GM12878 (cell line): ENCODE data around the gene MEF2D. TPM values are rescaled to one million over a fixed set of nuclear protein-coding genes. Genes with fewer than 3 reads are reported as not detected.

Source experiments
- ATAC-seq: fragments of 200-7000 bp; cut with Tn5 transposase; 3 replicates; pipeline ENCODE4 v1.9.1; 2020; ENCODE audit warnings: mild to moderate bottlenecking, moderate library complexity
- BruUV-seq: library from RNA; stranded (reverse); fragments of 400-500 nt; replicated peaks from 2 replicates; lab custom pipeline; 2021; lab: Mats Ljungman, UMichigan
- CTCF ChIA-PET: fragments of 300-600 bp; sonication (Branson Sonifier 250); formaldehyde crosslinking; extraction: SDS; loops from one replicate; lab custom pipeline; 2021; ENCODE audit warnings: inconsistent platforms; lab: Yijun Ruan, JAX
- POLR2A ChIA-PET: fragments of 350-600 bp; formaldehyde crosslinking; extraction: SDS; loops from one replicate; lab custom pipeline; 2021; ENCODE audit warnings: inconsistent platforms; lab: Charles Lee
- RAD21 ChIA-PET: fragments of 300-600 bp; sonication (Branson Sonifier 250); formaldehyde crosslinking; loops from one replicate; lab custom pipeline; 2023; ENCODE audit warnings: antibody characterized with exemption; ENCODE audit not compliant: unreplicated experiment; lab: Charles Lee
- SMC1A ChIA-PET: fragments of 300-600 bp; sonication (Branson Sonifier 250); formaldehyde crosslinking; loops from one replicate; lab custom pipeline; 2023; ENCODE audit not compliant: unreplicated experiment, uncharacterized antibody; lab: Charles Lee
- DNase-seq: peaks from one replicate; pipeline ENCODE4 v3.0.0-alpha.2; 2011; ENCODE audit warnings: low read depth, low spot score
- FAIRE-seq: peaks from 3 replicates; lab custom pipeline; 2011; peaks lifted over from hg19 to GRCh38; lab: Jason Lieb, UNC
- H2AFZ ChIP-seq: 2 replicates; pipeline ENCODE4 v1.6.0; 2011; ENCODE audit warnings: low read depth, low read length, control low read depth; ENCODE audit not compliant: control insufficient read depth
- H3K27ac ChIP-seq: 2 replicates; pipeline ENCODE4 v1.5.1; 2011; ENCODE audit warnings: control low read depth; ENCODE audit not compliant: control insufficient read depth, insufficient read depth
- H3K27me3 ChIP-seq, 2 experiments: replicated peaks in 1 of 2; 2 replicates each; pipeline versions ENCODE4 v1.6.0 to v1.6.1; 2011; ENCODE audit warnings: low read length in 1 of 2; ENCODE audit not compliant: control insufficient read depth in 2 of 2, insufficient read depth in 2 of 2
- H3K36me3 ChIP-seq, 2 experiments: 2 replicates each; pipeline ENCODE4 v1.5.1; 2011; ENCODE audit warnings: low read length in 1 of 2; ENCODE audit not compliant: control insufficient read depth in 2 of 2, insufficient read depth in 2 of 2
- H3K4me1 ChIP-seq: 2 replicates; pipeline ENCODE4 v1.6.1; 2011; ENCODE audit warnings: mild to moderate bottlenecking, low read length, moderate library complexity, mixed read lengths; ENCODE audit not compliant: control insufficient read depth, insufficient read depth
- H3K4me2 ChIP-seq: 2 replicates; pipeline ENCODE4 v1.6.0; 2011; ENCODE audit warnings: control low read depth; ENCODE audit not compliant: control insufficient read depth, insufficient read depth
- H3K4me3 ChIP-seq: fragments of 200-600 bp; sonication (generic); 2 replicates; pipeline ENCODE4 v1.5.1; 2016
- H3K79me2 ChIP-seq: 2 replicates; pipeline ENCODE4 v1.6.0; 2011; ENCODE audit warnings: low read length; ENCODE audit not compliant: control insufficient read depth, insufficient read depth
- H3K9ac ChIP-seq: 2 replicates; pipeline ENCODE4 v1.8.0; 2011; ENCODE audit warnings: low read length, control low read depth, mixed read lengths; ENCODE audit not compliant: control insufficient read depth, insufficient read depth
- H3K9me3 ChIP-seq: replicated peaks from 3 replicates; pipeline ENCODE4 v1.5.1; 2011; ENCODE audit warnings: mild to moderate bottlenecking, low read length; ENCODE audit not compliant: control insufficient read depth, insufficient read depth
- H4K20me1 ChIP-seq: 2 replicates; pipeline ENCODE4 v1.6.0; 2011; ENCODE audit not compliant: control insufficient read depth, insufficient read depth
- BCLAF1 ChIP-seq: fragments of 450-650 bp; IDR thresholded peaks from 2 replicates; pipeline ENCODE4 v1.6.1; 2017; ENCODE audit warnings: antibody characterized with exemption, mild to moderate bottlenecking, moderate library complexity
- CREB1 ChIP-seq: IDR thresholded peaks from 2 replicates; pipeline ENCODE4 v1.6.1; 2012; ENCODE audit warnings: low read depth, mild to moderate bottlenecking, inconsistent platforms
- EP300 ChIP-seq, 2 experiments: fragments of 150-350 bp in 1 of 2; IDR thresholded peaks; 2 replicates each; pipeline ENCODE4 v1.6.1; 2011 to 2012; ENCODE audit warnings: low read depth in 2 of 2, low read length in 2 of 2, borderline replicate concordance in 1 of 2, improper control_type of control experiment in 1 of 2, inconsistent platforms in 1 of 2; ENCODE audit not compliant: control insufficient read depth in 1 of 2
- EZH2 ChIP-seq: IDR thresholded peaks from 2 replicates; pipeline ENCODE4 v1.6.1; 2012; ENCODE audit warnings: low read depth, mild to moderate bottlenecking, control low read depth, inconsistent platforms, low read length, borderline replicate concordance; ENCODE audit not compliant: control insufficient read depth
- FOXM1 ChIP-seq: IDR thresholded peaks from 2 replicates; pipeline ENCODE4 v1.6.1; 2012; ENCODE audit warnings: low read depth, mild to moderate bottlenecking, inconsistent platforms, low read length, moderate library complexity
- NFYB ChIP-seq: IDR thresholded peaks from 2 replicates; pipeline ENCODE4 v1.6.1; 2011; ENCODE audit warnings: low read depth, mild to moderate bottlenecking, low read length, improper control_type of control experiment, moderate library complexity; ENCODE audit not compliant: insufficient read depth
- RAD51 ChIP-seq: fragments of 450-650 bp; IDR thresholded peaks from 2 replicates; pipeline ENCODE4 v1.6.1; 2016; ENCODE audit warnings: moderate library complexity, mild to moderate bottlenecking, inconsistent platforms
- TCF7 ChIP-seq: IDR thresholded peaks from 2 replicates; pipeline ENCODE4 v1.6.1; 2014; ENCODE audit warnings: antibody characterized with exemption, borderline replicate concordance
- USF1 ChIP-seq: IDR thresholded peaks from 2 replicates; pipeline ENCODE4 v1.6.1; 2011; ENCODE audit warnings: borderline replicate concordance, low read depth, mild to moderate bottlenecking, moderate library complexity, mixed read lengths, low read length; ENCODE audit not compliant: insufficient read depth; ENCODE audit errors: extremely low read length
- USF2 ChIP-seq: IDR thresholded peaks from 2 replicates; pipeline ENCODE4 v1.6.1; 2011; ENCODE audit warnings: low read depth, low read length, improper control_type of control experiment, borderline replicate concordance
- ZBED1 ChIP-seq: IDR thresholded peaks from 2 replicates; pipeline ENCODE4 v1.6.1; 2016; ENCODE audit warnings: borderline replicate concordance
- WGBS: methylation state at CpG from one replicate; pipeline ENCODE4 v1.1.6; 2016; ENCODE audit warnings: low lambda C conversion rate; ENCODE audit not compliant: insufficient replicate concordance, insufficient coverage; ENCODE audit errors: missing lambda C conversion rate; 5-methylcytosine and 5-hydroxymethylcytosine counted together
- in situ Hi-C: fragments of 300-500 bp; cut with MboI; formaldehyde crosslinking; loops from 9 replicates; pipeline ENCODE4 v1.14.3; 2018; ENCODE audit warnings: mixed read lengths
- intact Hi-C: fragments of 100-400 bp; cut with micrococcal nuclease; formaldehyde crosslinking; loops from one replicate; pipeline ENCODE4 v1.14.2; 2022; ENCODE audit not compliant: unreplicated experiment
- polyA plus RNA-seq, 11 experiments: library from polyadenylated mRNA; depleted of rRNA in 4 of 11; unstranded in 6 of 11; stranded (reverse) in 5 of 11; fragments of >200 nt; fragmentation: Nextera tagmentation in 4 of 11; fragmentation: Illumina TruSeq in 1 of 11; extraction: Ambion mirVana in 4 of 11; extraction: Trizol in 1 of 11; gene quantifications; 1 replicate in 1 of 11; 2 replicates in 10 of 11; pipeline versions ENCODE4 v1.2.1 to v1.2.3, GENCODE V29; 2011 to 2016; ENCODE audit warnings: inconsistent platforms in 2 of 11, missing spikeins in 2 of 11, low read depth in 1 of 11
- total RNA-seq, 4 experiments: library from RNA; depleted of rRNA in 3 of 4; stranded (reverse); fragments of >200 nt in 3 of 4; fragmentation: Illumina TruSeq in 1 of 4; extraction: Trizol in 1 of 4; gene quantifications; 2 replicates each; pipeline versions ENCODE4 v1.2.1 to v1.2.3, GENCODE V29; 2013 to 2021

MEF2D gene
- total and polyA plus RNA-seq, 10 of the 15 experiments (the other 5 are each of a cell fraction or from before 2014, with no cell fraction given) = 0.61 to 53.0 (median 15.2) TPM

- TF ChIP-seq EP300 (IDR thresholded peaks at IDR 0.05; ENCODE audit: borderline replicate concordance in 1 of 2, control insufficient read depth in 1 of 2, low read depth in 2 of 2, low read length in 2 of 2) (peak; percentile 69 to 76; a peak in 3 of 4 replicates), TCF7 (no peak), USF1 (no peak), FOXM1 (no peak), CREB1 (no peak)
Measured at GRCh38 chr1:156492591-156493080, 7.9 kb downstream of the MEF2D start (continued).

GRCh38 chr1:156492013-156492590 is 8.5 kb downstream of the MEF2D start:
- intact Hi-C loops = no loop called here
- SMC1A ChIA-PET = interaction anchor here (0.6 to 21.2 kb wide), 7 partner anchors 10 to 47 kb away, joined by 3 to 460 read pairs (median 5); partner anchors contain the start of gene MEF2D
- Histone ChIP-seq H3K27me3 (no peaks in the 10 kb centered on the region), H3K36me3 (peaks cover 2 to 7% of the 10 kb centered on the region in 2 experiments; a peak in 2 of 4 replicates), H3K9ac (peak overlapping the region; percentile 79), H4K20me1 (no peaks in the 10 kb centered on the region), H3K9me3 (no peaks in the 10 kb centered on the region), H3K4me3 (peak overlapping the region; percentile 73), H3K4me1 (peaks cover 91% of the 10 kb centered on the region), H3K79me2 (peaks cover 100% of the 10 kb centered on the region), H3K4me2 (peak overlapping the region; percentile 82), H2AFZ (no peak overlapping the region), H3K27ac (peak overlapping the region; percentile 96)
- in situ Hi-C loops = no loop called here
- CTCF ChIA-PET = interaction anchor here (0.6 to 8.0 kb wide), 8 partner anchors 9 to 112 kb away, joined by 3 to 175 read pairs (median 18); partner anchors contain the start of gene MEF2D
- ATAC-seq (peak; percentile 7), DNase-seq (no peak), FAIRE-seq (no peak)
- RAD21 ChIA-PET = interaction anchor here (0.5 to 13.6 kb wide), 12 partner anchors 6 to 344 kb away, joined by 3 to 323 read pairs (median 8); partner anchors contain the start of gene MEF2D
- POLR2A ChIA-PET = interaction anchor here (0.6 to 23.9 kb wide), 8 partner anchors 11 to 328 kb away, joined by 4 to 630 read pairs (median 8); partner anchors contain the start of genes MEF2D and NAXE
- WGBS = 0% methylated on average over 6 of the region's 6 CpGs
- BruUV-seq = no TSS peak
- 0 out of 2 replicates have a peak, but pooled peaks have one; percentile 52 for TF ChIP-seq RAD51
- no peak for TF ChIP-seq EZH2
- TF ChIP-seq NFYB = peak; percentile 77; the same call in 1 of the 2 replicates
- no peak for TF ChIP-seq USF1
- no peak for TF ChIP-seq BCLAF1
- 0 out of 2 replicates have a peak, but pooled peaks have one; percentile 16 for TF ChIP-seq ZBED1
- TF ChIP-seq USF2 = no peak; the same call in 1 of the 2 replicates
